Naive B cell (primary cell): Measurements from ENCODE around the gene KIF21B. TPM values are rescaled to one million over a fixed set of nuclear protein-coding genes. Genes with fewer than 3 reads are reported as not detected.
"Not testable (repeated sequence)": the region's sequence is repeated elsewhere in the genome, so short reads cannot be mapped to it uniquely, and the experiment has no call there.

Source experiments
- ATAC-seq, 2 donors: fragments of 150-1000 bp; cut with Tn5 transposase; 2 replicates each; pipeline ENCODE4 v1.10.0; 2021; ENCODE audit warnings: low read depth in 2 of 2, mild to moderate bottlenecking in 2 of 2, moderate library complexity in 2 of 2
- DNase-seq: peaks from one replicate; pipeline ENCODE4 v3.0.0; 2022
- H3K27ac Mint-ChIP-seq, 6 donors: one replicate each; pipeline ENCODE4 v1.8.0; 2020 to 2022; ENCODE audit warnings: mild to moderate bottlenecking in 6 of 6, mixed read lengths in 6 of 6, moderate library complexity in 5 of 6, inconsistent platforms in 2 of 6
- H3K27me3 Mint-ChIP-seq, 3 donors: one replicate each; pipeline ENCODE4 v1.8.0; 2021 to 2022; ENCODE audit warnings: mixed read lengths in 3 of 3, mild to moderate bottlenecking in 1 of 3
- H3K36me3 Mint-ChIP-seq, 2 donors: one replicate each; pipeline ENCODE4 v1.8.0; 2020 to 2022; ENCODE audit warnings: mixed read lengths in 2 of 2, inconsistent platforms in 1 of 2, mild to moderate bottlenecking in 1 of 2
- H3K4me1 Mint-ChIP-seq, 3 donors: one replicate each; pipeline ENCODE4 v1.8.0; 2020 to 2022; ENCODE audit warnings: mixed read lengths in 3 of 3, inconsistent platforms in 1 of 3, mild to moderate bottlenecking in 1 of 3, moderate library complexity in 1 of 3
- H3K4me3 Mint-ChIP-seq, 8 donors: one replicate each; pipeline ENCODE4 v1.8.0; 2020 to 2022; ENCODE audit warnings: mild to moderate bottlenecking in 8 of 8, mixed read lengths in 8 of 8, moderate library complexity in 8 of 8, inconsistent platforms in 2 of 8
- H3K9me3 Mint-ChIP-seq, 7 donors: one replicate each; pipeline ENCODE4 v1.8.0; 2020 to 2022; ENCODE audit warnings: mixed read lengths in 7 of 7, mild to moderate bottlenecking in 5 of 7, inconsistent platforms in 2 of 7, moderate library complexity in 1 of 7
- polyA plus RNA-seq, 6 donors: library from polyadenylated mRNA; unstranded; fragments of 300-500 nt; fragmentation: Illumina TruSeq; gene quantifications; one replicate each; pipeline ENCODE4 v1.2.3, GENCODE V29; 2021; ENCODE audit warnings: low read depth in 6 of 6

KIF21B gene
- polyA plus RNA-seq, 6 donors from 2014 or later, result 1.6 to 6.7 (median 2.5) TPM

- H3K4me3 Mint-ChIP-seq, result no peak overlapping the region
- DNase-seq, result no peak
- no peaks in the 10 kb centered on the region for H3K4me1 Mint-ChIP-seq
- H3K36me3 Mint-ChIP-seq, result peaks cover 6 to 14% of the 10 kb centered on the region in 2 donors
- ATAC-seq, result no peak
- H3K9me3 Mint-ChIP-seq, result peaks cover 10 to 29% (median 16%) of the 10 kb centered on the region in 7 donors
- H3K27ac Mint-ChIP-seq, result no peak overlapping the region
- H3K27me3 Mint-ChIP-seq, result peaks cover 15 to 40% (median 32%) of the 10 kb centered on the region in 3 donors
Observed at GRCh38 chr1:200945111-200945510, 78.4 kb downstream of the KIF21B start.

GRCh38 chr1:200938955-200939354 is 84.6 kb downstream of the KIF21B start:
- Mint-ChIP-seq H3K27ac (no peak overlapping the region), H3K9me3 (peaks cover 0 to 22% (median 12%) of the 10 kb centered on the region in 7 donors), H3K4me3 (no peak overlapping the region), H3K4me1 (no peaks in the 10 kb centered on the region), H3K36me3 (no peaks in the 10 kb centered on the region), H3K27me3 (no peaks in the 10 kb centered on the region)
- ATAC-seq (no peak), DNase-seq (no peak)

- H3K36me3 Mint-ChIP-seq, ATAC-seq: not testable (repeated sequence)
Observed at GRCh38 chr1:200935286-200935962, 88.1 kb downstream of the KIF21B start.

GRCh38 chr1:200934676-200935245 is 88.8 kb downstream of the KIF21B start:
- no peaks in the 10 kb centered on the region for H3K4me1 Mint-ChIP-seq
- H3K27me3 Mint-ChIP-seq, result peaks cover 0 to 6% (median 4%) of the 10 kb centered on the region in 3 donors
- ATAC-seq (no peak), DNase-seq (no peak)
- H3K27ac Mint-ChIP-seq, result no peak overlapping the region
- no peaks in the 10 kb centered on the region for H3K36me3 Mint-ChIP-seq
- H3K4me3 Mint-ChIP-seq, result no peak overlapping the region
- peaks cover 0 to 6% (median 0%) of the 10 kb centered on the region in 7 donors for H3K9me3 Mint-ChIP-seq

More at GRCh38 chr1:200935286-200935962, 88.1 kb downstream of the KIF21B start:
- peak overlapping the region in 1 of 6 donors; percentile 75 for H3K27ac Mint-ChIP-seq
- not testable (repeated sequence) for H3K4me3 Mint-ChIP-seq, H3K9me3 Mint-ChIP-seq, DNase-seq, H3K4me1 Mint-ChIP-seq, H3K27me3 Mint-ChIP-seq

GRCh38 chr1:200931776-200932175 is 91.7 kb downstream of the KIF21B start:
- peaks cover 0 to 6% (median 0%) of the 10 kb centered on the region in 7 donors for H3K9me3 Mint-ChIP-seq
- DNase-seq (no peak), ATAC-seq (no peak)
- H3K27ac Mint-ChIP-seq, result no peak overlapping the region
- H3K4me1 Mint-ChIP-seq, result no peaks in the 10 kb centered on the region
- no peaks in the 10 kb centered on the region for H3K36me3 Mint-ChIP-seq
- no peak overlapping the region for H3K4me3 Mint-ChIP-seq
- H3K27me3 Mint-ChIP-seq, result peaks cover 0 to 7% (median 6%) of the 10 kb centered on the region in 3 donors

- DNase-seq, H3K27me3 Mint-ChIP-seq, H3K36me3 Mint-ChIP-seq, H3K27ac Mint-ChIP-seq, H3K4me1 Mint-ChIP-seq, H3K4me3 Mint-ChIP-seq, ATAC-seq, H3K9me3 Mint-ChIP-seq: not testable (repeated sequence)
Observed at GRCh38 chr1:200930285-200930684, 93.2 kb downstream of the KIF21B start.

- Mint-ChIP-seq H3K27ac (no peak overlapping the region), H3K36me3 (no peaks in the 10 kb centered on the region), H3K4me1 (no peaks in the 10 kb centered on the region), H3K9me3 (peaks cover 0 to 6% (median 0%) of the 10 kb centered on the region in 7 donors), H3K4me3 (no peak overlapping the region), H3K27me3 (peaks cover 0 to 7% (median 6%) of the 10 kb centered on the region in 3 donors)
- DNase-seq (no peak), ATAC-seq (no peak)
Observed at GRCh38 chr1:200929530-200930278, 93.8 kb downstream of the KIF21B start.

- H3K27ac Mint-ChIP-seq, result no peak overlapping the region
- H3K27me3 Mint-ChIP-seq, result peaks cover 5 to 8% (median 8%) of the 10 kb centered on the region in 3 donors
- H3K9me3 Mint-ChIP-seq, result no peaks in the 10 kb centered on the region
- no peaks in the 10 kb centered on the region for H3K4me1 Mint-ChIP-seq
- no peaks in the 10 kb centered on the region for H3K36me3 Mint-ChIP-seq
- H3K4me3 Mint-ChIP-seq, result no peak overlapping the region
- ATAC-seq (no peak), DNase-seq (no peak)
Observed at GRCh38 chr1:200925831-200926230, 97.7 kb downstream of the KIF21B start.

GRCh38 chr1:200923601-200924000 is 99.9 kb downstream of the KIF21B start:
- Mint-ChIP-seq H3K9me3 (no peaks in the 10 kb centered on the region), H3K27ac (no peak overlapping the region), H3K36me3 (no peaks in the 10 kb centered on the region), H3K27me3 (peaks cover 5 to 8% (median 8%) of the 10 kb centered on the region in 3 donors), H3K4me1 (no peaks in the 10 kb centered on the region), H3K4me3 (no peak overlapping the region)
- no peak for DNase-seq
- ATAC-seq, result no peak

- H3K27ac Mint-ChIP-seq, result no peak overlapping the region
- H3K4me1 Mint-ChIP-seq, result no peaks in the 10 kb centered on the region
- DNase-seq (no peak), ATAC-seq (no peak)
- peaks cover 5 to 8% (median 8%) of the 10 kb centered on the region in 3 donors for H3K27me3 Mint-ChIP-seq
- no peak overlapping the region for H3K4me3 Mint-ChIP-seq
- no peaks in the 10 kb centered on the region for H3K36me3 Mint-ChIP-seq
- no peaks in the 10 kb centered on the region for H3K9me3 Mint-ChIP-seq
Observed at GRCh38 chr1:200922406-200922805, 101.1 kb downstream of the KIF21B start.

- peak overlapping the region in 1 of 6 donors; percentile 32 for H3K27ac Mint-ChIP-seq
- peaks cover 5 to 8% (median 5%) of the 10 kb centered on the region in 3 donors for H3K27me3 Mint-ChIP-seq
- H3K4me1 Mint-ChIP-seq, result no peaks in the 10 kb centered on the region
- no peaks in the 10 kb centered on the region for H3K9me3 Mint-ChIP-seq
- H3K36me3 Mint-ChIP-seq, result no peaks in the 10 kb centered on the region
- DNase-seq (no peak), ATAC-seq (no peak)
- H3K4me3 Mint-ChIP-seq, result no peak overlapping the region
Observed at GRCh38 chr1:200921571-200922110, 101.9 kb downstream of the KIF21B start.
